Esophagus (tissue), 2 donors: ENCODE data around the gene TESK1. TPM values are rescaled to one million over a fixed set of nuclear protein-coding genes. Genes with fewer than 3 reads are reported as not detected.
"Not testable (repeated sequence)": the region's sequence is repeated elsewhere in the genome, so short reads cannot be mapped to it uniquely, and the experiment has no call there.

Experiments used
- H3K27ac ChIP-seq, 2 donors: one replicate each; pipeline ENCODE4 v1.5.1; 2013; ENCODE audit warnings: low read depth in 2 of 2, mild to moderate bottlenecking in 2 of 2, inconsistent platforms in 1 of 2, low read length in 1 of 2, moderate library complexity in 1 of 2
- H3K27me3 ChIP-seq, 2 donors: one replicate each; pipeline ENCODE4 v1.6.1; 2013; ENCODE audit warnings: low read length in 2 of 2, control low read depth in 1 of 2, mild to moderate bottlenecking in 1 of 2; ENCODE audit not compliant: insufficient read depth in 2 of 2, control insufficient read depth in 1 of 2
- H3K36me3 ChIP-seq, 2 donors: one replicate each; pipeline ENCODE4 v1.6.1; 2013; ENCODE audit warnings: low read length in 1 of 2; ENCODE audit not compliant: control insufficient read depth in 2 of 2, insufficient read depth in 2 of 2
- H3K4me1 ChIP-seq, 2 donors: one replicate each; pipeline ENCODE4 v1.6.1; 2013; ENCODE audit warnings: low read length in 1 of 2; ENCODE audit not compliant: control insufficient read depth in 2 of 2, insufficient read depth in 2 of 2
- H3K4me3 ChIP-seq, 2 donors: one replicate each; pipeline ENCODE4 v1.5.1; 2013; ENCODE audit warnings: low read length in 2 of 2, mild to moderate bottlenecking in 2 of 2, low read depth in 1 of 2, moderate library complexity in 1 of 2
- H3K9me3 ChIP-seq, 2 donors: one replicate each; pipeline ENCODE4 v1.6.1; 2013; ENCODE audit warnings: mild to moderate bottlenecking in 2 of 2, low read depth in 1 of 2, low read length in 1 of 2, moderate library complexity in 1 of 2; ENCODE audit not compliant: control insufficient read depth in 2 of 2, insufficient read depth in 1 of 2
- WGBS, 2 donors: extraction: QIAGEN DNeasy Blood & Tissue Kit; methylation state at CpG; one replicate each; pipeline ENCODE4 v1.1.7; 2013; 5-methylcytosine and 5-hydroxymethylcytosine counted together
- polyA plus RNA-seq, 2 donors: library from polyadenylated mRNA; stranded (reverse); fragments of 200-250 nt; gene quantifications; one replicate each; pipeline ENCODE4 v1.2.3, GENCODE V29; 2013
- donor health status: healthy with polysubstance abuse.
- donor health status: Bipolar disorder and iron deficiency.

The TESK1 gene
- polyA plus RNA-seq, 2 donors, result 15.3 to 22.7 TPM

DNA sequence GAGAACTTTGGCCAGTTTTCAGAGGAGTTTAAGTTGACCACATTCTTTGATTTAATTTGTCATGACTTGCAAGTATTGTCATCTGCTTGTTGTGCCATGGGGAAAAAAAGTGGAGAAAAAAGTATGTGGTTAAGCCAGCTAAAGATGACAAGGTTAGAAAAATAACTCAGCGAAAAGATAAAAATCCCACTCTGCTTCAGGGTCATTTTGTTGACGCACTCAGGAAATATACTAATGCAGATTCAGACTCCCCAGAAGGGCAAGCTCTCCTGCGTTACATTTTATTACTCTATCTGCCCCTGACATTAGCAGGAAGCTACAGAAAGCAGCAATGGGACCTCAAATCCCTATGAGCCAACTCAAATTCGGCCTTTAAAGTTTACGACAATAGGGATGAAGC lies 27.6 kb upstream of the TESK1 start:
- Histone ChIP-seq H3K9me3 (peaks cover 3 to 4% of the 10 kb centered on the region in 2 donors), H3K4me3 (no peak overlapping the region), H3K4me1 (no peaks in the 10 kb centered on the region), H3K27me3 (no peaks in the 10 kb centered on the region), H3K27ac (no peak overlapping the region), H3K36me3 (no peaks in the 10 kb centered on the region)
- 85 to 88% methylated on average over 5 of the region's 5 CpGs for WGBS, 2 donors

DNA sequence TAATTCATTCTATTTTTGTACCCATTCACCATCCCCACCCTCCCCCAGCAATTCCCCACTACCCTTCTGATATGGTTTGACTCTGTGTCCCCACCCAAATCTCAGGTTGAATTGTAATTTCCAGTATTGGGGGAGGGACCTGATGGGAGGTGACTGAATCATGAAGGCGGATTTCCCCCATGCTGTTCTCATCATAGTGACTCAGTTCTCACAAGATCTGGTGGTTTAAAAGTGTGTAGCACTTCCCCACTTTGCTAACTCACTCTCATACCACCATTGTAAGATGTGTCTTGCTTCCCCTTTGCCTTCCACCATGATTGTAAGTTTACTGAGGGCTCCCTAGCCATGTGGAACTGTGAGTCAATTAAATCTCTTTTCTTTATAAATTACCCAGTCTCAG lies 25.9 kb upstream of the TESK1 start:
- H3K9me3 ChIP-seq, result peaks cover 3 to 4% of the 10 kb centered on the region in 2 donors

DNA sequence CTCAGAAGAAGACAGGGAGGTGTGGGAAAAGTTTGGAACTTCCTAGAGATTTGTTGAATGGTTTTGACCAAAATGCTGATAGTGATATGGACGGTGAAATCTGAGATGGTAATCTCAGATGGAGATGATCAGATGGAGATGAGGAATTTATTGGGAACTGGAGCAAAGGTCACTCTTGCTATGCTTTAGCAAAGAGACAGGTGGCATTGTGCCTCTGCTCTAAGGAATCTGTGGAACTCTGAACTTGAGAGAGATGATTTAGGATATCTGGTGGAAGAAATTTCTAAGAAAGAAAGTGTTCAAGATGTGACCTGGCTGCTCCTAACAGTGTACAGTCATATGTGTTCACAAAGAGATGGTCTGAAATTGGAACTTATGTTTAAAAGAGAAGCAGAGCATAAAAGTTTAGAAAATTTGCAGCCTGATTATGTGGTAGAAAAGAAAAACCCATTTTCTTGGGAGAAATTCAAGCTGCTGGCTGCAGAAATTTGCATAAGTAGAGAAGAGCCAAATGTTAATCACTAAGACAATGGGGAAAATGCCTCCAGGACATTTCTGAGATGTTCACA lies 25.3 kb upstream of the TESK1 start:
- not testable (repeated sequence) for H3K36me3 ChIP-seq, H3K27ac ChIP-seq, H3K4me1 ChIP-seq, H3K4me3 ChIP-seq, H3K9me3 ChIP-seq, H3K27me3 ChIP-seq
- 84 to 95% methylated on average over 1 of the region's 1 CpG for WGBS, 2 donors

More for the DNA sequence above, 25.9 kb upstream of the TESK1 start:
- Histone ChIP-seq H3K36me3 (no peaks in the 10 kb centered on the region), H3K27ac (no peak overlapping the region), H3K27me3 (no peaks in the 10 kb centered on the region), H3K4me3 (no peak overlapping the region), H3K4me1 (no peaks in the 10 kb centered on the region)
- 86 to 91% methylated on average over 1 of the region's 1 CpG for WGBS, 2 donors

DNA sequence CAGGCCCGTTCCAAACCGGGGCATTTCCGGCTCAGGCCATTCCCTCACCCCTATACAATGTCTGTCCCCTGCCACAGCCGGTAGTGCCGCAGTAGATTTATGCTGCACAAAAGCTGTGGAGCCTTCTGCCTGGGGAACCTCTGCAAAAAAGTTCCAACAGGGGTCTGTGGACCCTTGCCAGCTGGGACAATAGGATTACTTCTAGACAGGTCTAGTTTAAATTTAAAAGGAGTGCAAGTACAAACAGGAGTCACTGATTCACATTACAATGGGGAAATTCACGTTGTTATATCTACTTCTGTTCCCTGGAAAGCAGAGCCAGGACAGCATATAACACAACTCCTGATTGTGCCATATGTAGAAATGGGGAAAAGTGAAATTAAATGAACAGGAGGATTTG lies 21.5 kb upstream of the TESK1 start:
- 65 to 69% methylated on average over 6 of the region's 6 CpGs for WGBS, 2 donors
- not testable (repeated sequence) for H3K27ac ChIP-seq, H3K4me1 ChIP-seq, H3K9me3 ChIP-seq, H3K4me3 ChIP-seq, H3K27me3 ChIP-seq, H3K36me3 ChIP-seq

DNA sequence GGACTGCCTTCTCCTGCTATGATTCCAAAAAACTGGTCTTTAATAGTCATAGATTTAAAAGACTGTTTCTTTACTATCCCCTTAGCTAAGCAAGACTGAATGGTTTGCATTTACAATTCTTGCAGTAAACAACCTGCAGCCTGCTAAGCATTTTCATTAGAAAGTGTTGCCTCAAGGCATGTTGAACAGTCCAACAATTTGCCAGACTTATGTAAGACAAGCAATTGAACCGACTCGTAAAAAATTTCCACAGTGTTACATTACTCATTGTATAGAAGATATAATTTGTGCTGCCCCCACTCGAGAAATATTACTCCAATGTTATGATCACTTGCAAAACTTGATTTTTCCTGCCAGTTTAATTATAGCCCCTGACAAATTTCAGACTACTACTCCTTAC lies 20.4 kb upstream of the TESK1 start:
- not testable (repeated sequence) for H3K9me3 ChIP-seq, H3K27me3 ChIP-seq, H3K36me3 ChIP-seq, H3K4me1 ChIP-seq, H3K4me3 ChIP-seq, H3K27ac ChIP-seq
- 58 to 63% methylated on average over 3 of the region's 3 CpGs for WGBS, 2 donors

DNA sequence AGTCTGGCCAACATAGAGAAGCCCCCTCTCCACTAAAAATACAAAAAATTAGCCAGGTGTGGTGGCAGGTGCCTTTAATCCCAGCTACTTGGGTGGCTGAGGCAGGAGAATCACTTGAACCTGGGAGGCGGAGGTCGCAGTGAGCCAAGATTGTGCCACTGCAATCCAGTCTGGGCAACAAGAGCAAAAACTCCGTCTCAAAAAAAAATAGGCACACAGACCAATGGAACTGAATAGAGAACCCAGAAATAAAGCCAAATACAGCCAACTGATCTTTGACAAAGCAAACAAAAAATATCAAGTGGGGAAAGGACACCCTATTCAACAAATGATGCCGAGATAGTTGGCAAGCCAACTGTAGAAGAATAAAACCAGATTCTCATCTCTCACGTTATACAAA lies 16.6 kb upstream of the TESK1 start:
- H3K9me3 ChIP-seq, H3K4me3 ChIP-seq, H3K4me1 ChIP-seq, H3K36me3 ChIP-seq, H3K27ac ChIP-seq, H3K27me3 ChIP-seq: not testable (repeated sequence)
- 95% methylated on average over 5 of the region's 5 CpGs for WGBS, 2 donors

DNA sequence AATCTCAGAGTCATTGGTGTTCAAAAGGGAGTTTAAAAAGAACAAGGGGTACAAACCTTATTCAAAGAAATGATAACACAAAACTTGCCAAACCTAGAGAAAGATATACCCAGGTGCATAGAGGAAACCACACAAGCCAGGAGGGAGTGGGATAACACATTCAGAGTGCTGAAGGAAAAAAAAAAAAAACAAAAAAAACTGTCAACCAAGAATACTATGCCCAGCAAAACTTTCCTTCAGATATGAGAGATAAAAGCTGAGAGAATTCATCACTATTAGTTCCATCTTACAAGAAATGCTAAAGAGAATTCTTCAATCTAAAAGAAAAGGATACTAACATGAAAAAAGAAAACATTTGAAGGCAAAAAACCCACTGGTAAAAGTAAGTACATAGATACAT lies 11.5 kb upstream of the TESK1 start:
- H3K27me3 ChIP-seq, result no peaks in the 10 kb centered on the region
- H3K4me3 ChIP-seq, result no peak overlapping the region
- H3K9me3 ChIP-seq, result peaks cover 0 to 2% of the 10 kb centered on the region in 2 donors
- no peak overlapping the region for H3K27ac ChIP-seq
- H3K4me1 ChIP-seq, result no peaks in the 10 kb centered on the region
- no peaks in the 10 kb centered on the region for H3K36me3 ChIP-seq

DNA sequence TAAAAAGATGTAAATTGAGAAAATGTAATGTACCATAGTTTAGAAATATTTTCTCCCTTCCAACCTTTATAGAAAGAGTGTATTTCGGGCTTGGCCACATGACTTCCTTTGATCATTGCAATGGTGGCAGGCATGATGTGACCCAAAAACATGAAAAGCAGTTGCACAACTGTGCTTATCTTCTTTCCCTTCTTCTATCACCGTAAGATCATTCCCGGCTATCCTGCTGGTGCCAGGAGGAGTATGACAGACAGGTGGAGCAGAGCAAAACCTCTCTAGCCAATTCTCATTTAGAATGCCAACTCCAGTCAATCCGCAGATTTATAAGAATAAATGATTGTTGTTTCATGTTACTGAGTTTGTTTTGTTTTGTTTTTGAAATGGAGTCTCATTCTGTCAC lies 10.6 kb upstream of the TESK1 start:
- H3K4me3 ChIP-seq, result no peak overlapping the region
- H3K9me3 ChIP-seq, result peaks cover 0 to 2% of the 10 kb centered on the region in 2 donors
- H3K27ac ChIP-seq, result no peak overlapping the region
- WGBS, 2 donors, result 94 to 95% methylated on average over 4 of the region's 4 CpGs
- no peaks in the 10 kb centered on the region for H3K27me3 ChIP-seq
- H3K4me1 ChIP-seq, result peaks cover 0 to 4% of the 10 kb centered on the region in 2 donors
- H3K36me3 ChIP-seq, result no peaks in the 10 kb centered on the region

DNA sequence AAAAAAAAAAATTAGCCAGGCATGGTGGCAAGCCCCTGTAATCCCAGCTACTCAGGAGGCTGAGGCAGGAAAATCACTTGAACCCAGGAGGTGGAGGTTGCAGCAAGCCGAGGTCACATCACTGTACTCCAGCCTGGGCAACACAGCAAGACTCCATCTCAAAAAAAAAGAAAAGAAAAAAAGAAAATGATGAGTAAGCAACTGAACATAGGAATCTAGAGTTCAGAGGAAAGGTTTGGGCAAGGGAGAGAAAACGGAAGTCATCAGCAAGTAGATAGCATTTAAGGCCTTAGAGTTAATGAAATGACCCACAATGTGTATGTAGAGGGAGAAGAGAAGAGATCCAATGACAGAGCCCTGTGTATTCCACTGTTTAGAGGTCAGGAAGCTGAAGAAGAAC lies 8.2 kb upstream of the TESK1 start:
- not testable (repeated sequence) for H3K4me3 ChIP-seq, H3K27me3 ChIP-seq, H3K9me3 ChIP-seq, H3K36me3 ChIP-seq, H3K27ac ChIP-seq, H3K4me1 ChIP-seq
- 95 to 96% methylated on average over 2 of the region's 2 CpGs for WGBS, 2 donors

DNA sequence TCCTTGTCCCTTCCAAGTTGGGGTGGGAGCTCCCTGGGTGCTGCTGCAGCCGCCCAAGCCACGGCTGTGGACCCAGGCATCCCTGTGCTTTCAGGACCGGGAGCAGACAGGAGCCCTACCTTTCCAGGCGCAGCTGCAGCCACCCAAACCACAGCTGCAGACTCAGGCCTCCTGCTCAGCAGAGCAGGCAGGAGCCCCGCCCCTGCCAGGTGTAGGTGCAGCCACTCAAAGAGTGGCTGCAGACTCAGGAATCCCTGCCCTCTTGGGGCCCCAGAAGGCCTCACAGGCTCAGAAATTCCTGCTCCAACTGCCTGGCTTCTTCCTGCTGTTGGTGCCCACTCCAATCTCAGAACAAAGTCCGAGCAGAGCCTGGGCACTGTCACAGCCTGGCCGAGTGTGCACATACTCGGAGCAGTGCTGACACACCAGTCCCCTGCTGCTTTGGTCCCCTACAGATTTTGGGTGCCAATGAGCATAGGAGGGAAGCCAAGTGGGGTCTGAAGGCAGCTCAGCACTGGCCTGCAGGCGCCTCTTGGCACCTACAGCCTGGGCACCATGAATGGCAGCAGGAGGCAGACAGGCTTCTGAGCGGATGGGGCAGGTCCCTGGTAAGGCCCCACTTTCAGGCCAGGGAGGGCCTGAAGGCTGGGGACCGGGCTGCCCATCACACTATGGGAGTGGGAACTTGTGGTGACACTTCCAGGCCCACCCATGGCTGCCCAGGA lies 6.0 kb upstream of the TESK1 start:
- Histone ChIP-seq H3K4me1 (peaks cover 0 to 4% of the 10 kb centered on the region in 2 donors), H3K27me3 (no peaks in the 10 kb centered on the region), H3K4me3 (no peak overlapping the region), H3K27ac (no peak overlapping the region), H3K36me3 (no peaks in the 10 kb centered on the region), H3K9me3 (no peaks in the 10 kb centered on the region)
- 84 to 90% methylated on average over 11 of the region's 11 CpGs for WGBS, 2 donors
